Measurements from ENCODE around the gene MET.

Gene MET

GRCh38 chr7:116727432-116728009 lies 55.5 kb downstream of the MET start:
- H3K36me3 ChIP-seq (ENCODE audit: control insufficient read depth in 2 of 2, insufficient read depth in 1 of 2, low read length in 2 of 2) = peaks cover 0 to 13% of the 10 kb centered on the region in 2 experiments; a peak in 1 of 3 replicates
- H3K4me3 ChIP-seq (ENCODE audit: low read depth, low read length) = no peak overlapping the region
- TF ChIP-seq ZNF114 (tag by site-specific recombination; IDR thresholded peaks at IDR 0.05) (no peak), ZBTB11 (tag by site-specific recombination; conservative IDR thresholded peaks at IDR 0.05; ENCODE audit: low read depth) (no peak), ZNF623 (tag by site-specific recombination; IDR thresholded peaks at IDR 0.05) (no peak), ZNF148 (tag by site-specific recombination; IDR thresholded peaks at IDR 0.05; ENCODE audit: borderline replicate concordance) (no peak), ZNF366 (tag by site-specific recombination; conservative IDR thresholded peaks at IDR 0.05) (no peak)
- TF ChIP-seq, protein P1, sequence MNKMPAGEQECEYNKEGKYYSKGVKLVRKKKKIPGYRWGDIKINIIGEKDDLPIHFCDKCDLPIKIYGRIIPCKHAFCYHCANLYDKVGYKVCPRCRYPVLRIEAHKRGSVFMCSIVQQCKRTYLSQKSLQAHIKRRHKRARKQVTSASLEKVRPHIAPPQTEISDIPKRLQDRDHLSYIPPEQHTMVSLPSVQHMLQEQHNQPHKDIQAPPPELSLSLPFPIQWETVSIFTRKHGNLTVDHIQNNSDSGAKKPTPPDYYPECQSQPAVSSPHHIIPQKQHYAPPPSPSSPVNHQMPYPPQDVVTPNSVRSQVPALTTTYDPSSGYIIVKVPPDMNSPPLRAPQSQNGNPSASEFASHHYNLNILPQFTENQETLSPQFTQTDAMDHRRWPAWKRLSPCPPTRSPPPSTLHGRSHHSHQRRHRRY (tag by site-specific recombination; IDR thresholded peaks at IDR 0.05) = no peak
- peaks cover 16% of the 10 kb centered on the region for H3K4me1 ChIP-seq (ENCODE audit: control insufficient read depth, insufficient read depth, low read length)
- H3K9me3 ChIP-seq (ENCODE audit: control insufficient read depth, insufficient read depth, low read depth, low read length) = no peaks in the 10 kb centered on the region
- no peak overlapping the region for H3K27ac ChIP-seq (ENCODE audit: extremely low read depth, low read depth, low read length)
- ChIA-PET POLR2A (no interaction called here), CTCF (interaction anchor here (0.5 to 2.0 kb wide), 8 partner anchors 10 to 456 kb away, joined by 3 to 8 read pairs (median 3); no protein-coding TSS in a partner anchor)

DNA sequence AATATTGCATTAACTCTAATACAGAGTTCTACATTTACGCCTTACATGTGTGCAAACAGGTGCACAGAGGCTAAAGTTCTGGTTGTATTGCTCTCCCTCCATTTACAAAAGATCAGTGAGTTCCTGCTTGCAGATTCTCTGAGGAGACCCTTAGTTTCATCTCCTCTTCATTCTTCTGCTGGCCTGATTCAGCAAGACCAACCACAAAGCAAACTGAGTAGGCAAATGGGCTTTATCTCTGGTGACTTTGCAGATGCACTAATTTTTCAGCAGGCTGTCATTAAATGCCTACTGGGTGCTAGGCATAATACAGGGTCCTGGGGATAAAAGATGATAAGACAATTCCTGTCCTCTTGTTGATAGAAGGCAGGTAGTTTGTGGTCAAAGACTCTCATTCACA lies 56.4 kb downstream of the MET start:
- no peak overlapping the region for H3K27ac ChIP-seq (ENCODE audit: extremely low read depth, low read depth, low read length)
- H3K4me1 ChIP-seq (ENCODE audit: control insufficient read depth, insufficient read depth, low read length) = peaks cover 20% of the 10 kb centered on the region
- CTCF ChIA-PET = interaction anchor here (2.0 kb wide), 1 partner anchor 11 kb away, joined by 8 read pairs; no protein-coding TSS in a partner anchor

More for the DNA sequence above, 56.4 kb downstream of the MET start:
- TF ChIP-seq ZIC2 (tag by site-specific recombination; IDR thresholded peaks at IDR 0.05) (0 out of 2 replicates have a peak, but pooled peaks have one; percentile 14), ZNF302 (tag by site-specific recombination; IDR thresholded peaks at IDR 0.05; ENCODE audit: low read depth) (no peak), ZNF449 (tag by site-specific recombination; IDR thresholded peaks at IDR 0.05) (peak; percentile 87)
- POLR2A ChIA-PET = no interaction called here
- Histone ChIP-seq H3K9me3 (ENCODE audit: control insufficient read depth, insufficient read depth, low read depth, low read length) (no peaks in the 10 kb centered on the region), H3K36me3 (ENCODE audit: control insufficient read depth in 2 of 2, insufficient read depth in 1 of 2, low read length in 2 of 2) (peaks cover 0 to 13% of the 10 kb centered on the region in 2 experiments; a peak in 1 of 3 replicates), H3K4me3 (ENCODE audit: low read depth, low read length) (no peak overlapping the region)

Measured in HEK293 (cell line).